Lower lobe of right lung (tissue), 2 donors: Measurements from ENCODE around the gene LRFN5. TPM values are rescaled to one million over a fixed set of nuclear protein-coding genes. Genes with fewer than 3 reads are reported as not detected.
"Not testable (repeated sequence)": the region's sequence is repeated elsewhere in the genome, so short reads cannot be mapped to it uniquely, and the experiment has no call there.

Source experiments
- ATAC-seq, 2 donors: fragments of 200-7000 bp; cut with Tn5 transposase; one replicate each; pipeline ENCODE4 v1.9.1; 2020 to 2022; ENCODE audit warnings: mild to moderate bottlenecking in 2 of 2, moderate library complexity in 2 of 2
- DNase-seq: peaks from one replicate; pipeline ENCODE4 v3.0.0-alpha.2; 2020
- H3K27ac ChIP-seq: fragments of 200-600 bp; one replicate; pipeline ENCODE4 v1.8.0; 2022
- H3K27me3 ChIP-seq: fragments of 200-600 bp; one replicate; pipeline ENCODE4 v1.8.0; 2022; ENCODE audit warnings: low read depth
- H3K36me3 ChIP-seq: fragments of 200-600 bp; one replicate; pipeline ENCODE4 v1.8.0; 2022; ENCODE audit warnings: mild to moderate bottlenecking
- H3K4me1 ChIP-seq: fragments of 200-600 bp; one replicate; pipeline ENCODE4 v1.8.0; 2022
- H3K4me3 ChIP-seq: fragments of 200-600 bp; one replicate; pipeline ENCODE4 v1.8.0; 2022; ENCODE audit warnings: mild to moderate bottlenecking
- H3K9me3 ChIP-seq: fragments of 200-600 bp; one replicate; pipeline ENCODE4 v1.8.0; 2022
- intact Hi-C: fragments of 100-400 bp; cut with DNase I; formaldehyde crosslinking; loops from one replicate; pipeline ENCODE4 v1.11.0; 2022
- total RNA-seq: library from RNA; stranded (reverse); fragmentation: NEBNext Ultra II Directional; extraction: Animal tissue kit (Norgen Biotek cat#: 25700); gene quantifications from one replicate; pipeline ENCODE4 v1.2.1, GENCODE V29; 2021
- TF ChIP-seq, protein P1 (sequence below): fragments of 200-600 bp; IDR thresholded peaks from one replicate; pipeline ENCODE4 v1.8.0; 2022; ENCODE audit warnings: antibody characterized with exemption, mild to moderate bottlenecking
- donor health status: DM: no; HTN: yes; CAD: no; lungs with severe emphysema.

The LRFN5 gene
- total RNA-seq, 1 donor from 2014 or later = 1.3 TPM

DNA sequence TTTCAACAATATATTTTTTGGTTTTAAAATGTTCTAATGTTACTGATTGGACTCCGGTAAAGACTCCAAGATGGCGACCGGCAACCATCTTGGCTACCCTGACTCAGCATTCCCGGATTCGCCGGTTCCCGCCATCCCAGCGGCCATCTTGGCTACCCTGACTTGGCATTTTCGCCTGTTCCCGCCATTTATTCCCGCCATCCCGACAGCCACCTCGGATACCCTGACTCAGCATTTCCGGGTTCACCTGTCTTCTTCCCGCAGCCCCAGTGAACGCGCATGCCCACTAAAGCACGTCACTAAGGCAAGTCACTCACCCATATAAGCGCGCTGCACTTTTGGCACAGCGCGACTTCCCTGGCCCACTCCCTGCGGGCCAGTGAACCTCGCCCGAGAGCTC, 9.0 kb upstream of the LRFN5 start:
- intact Hi-C loops = no loop called here
- Histone ChIP-seq H3K36me3 (no peaks in the 10 kb centered on the region), H3K4me1 (no peaks in the 10 kb centered on the region), H3K27me3 (peaks cover 8% of the 10 kb centered on the region), H3K4me3 (no peak overlapping the region), H3K9me3 (no peaks in the 10 kb centered on the region), H3K27ac (no peak overlapping the region)
- ATAC-seq (no peak), DNase-seq (no peak)
- TF ChIP-seq, protein P1, sequence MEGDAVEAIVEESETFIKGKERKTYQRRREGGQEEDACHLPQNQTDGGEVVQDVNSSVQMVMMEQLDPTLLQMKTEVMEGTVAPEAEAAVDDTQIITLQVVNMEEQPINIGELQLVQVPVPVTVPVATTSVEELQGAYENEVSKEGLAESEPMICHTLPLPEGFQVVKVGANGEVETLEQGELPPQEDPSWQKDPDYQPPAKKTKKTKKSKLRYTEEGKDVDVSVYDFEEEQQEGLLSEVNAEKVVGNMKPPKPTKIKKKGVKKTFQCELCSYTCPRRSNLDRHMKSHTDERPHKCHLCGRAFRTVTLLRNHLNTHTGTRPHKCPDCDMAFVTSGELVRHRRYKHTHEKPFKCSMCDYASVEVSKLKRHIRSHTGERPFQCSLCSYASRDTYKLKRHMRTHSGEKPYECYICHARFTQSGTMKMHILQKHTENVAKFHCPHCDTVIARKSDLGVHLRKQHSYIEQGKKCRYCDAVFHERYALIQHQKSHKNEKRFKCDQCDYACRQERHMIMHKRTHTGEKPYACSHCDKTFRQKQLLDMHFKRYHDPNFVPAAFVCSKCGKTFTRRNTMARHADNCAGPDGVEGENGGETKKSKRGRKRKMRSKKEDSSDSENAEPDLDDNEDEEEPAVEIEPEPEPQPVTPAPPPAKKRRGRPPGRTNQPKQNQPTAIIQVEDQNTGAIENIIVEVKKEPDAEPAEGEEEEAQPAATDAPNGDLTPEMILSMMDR = no peak

DNA sequence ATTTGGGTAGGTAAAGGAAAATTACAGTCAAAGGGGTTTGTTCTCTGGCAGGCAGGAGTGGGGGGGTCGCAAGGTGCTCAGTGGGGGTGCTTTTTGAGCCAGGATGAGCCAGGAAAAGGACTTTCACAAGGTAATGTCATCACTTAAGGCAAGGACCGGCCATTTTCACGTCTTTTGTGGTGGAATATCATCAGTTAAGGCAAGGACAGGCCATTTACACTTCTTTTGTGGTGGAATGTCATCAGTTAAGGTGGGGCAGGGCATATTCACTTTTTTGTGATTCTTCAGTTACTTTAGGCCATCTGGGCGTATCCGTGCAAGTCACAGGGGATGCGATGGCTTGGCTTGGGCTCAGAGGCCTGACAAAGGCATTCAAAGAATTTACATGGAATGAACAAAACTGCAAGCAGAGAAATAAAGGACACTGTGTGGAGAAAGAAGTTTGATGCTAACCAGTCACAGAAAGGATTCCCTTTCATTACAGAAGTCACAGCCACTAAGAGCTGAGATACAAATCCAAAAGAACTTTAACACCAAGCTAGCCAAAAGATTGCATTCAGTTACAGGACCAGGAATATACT, 6.8 kb upstream of the LRFN5 start:
- H3K9me3 ChIP-seq, H3K27ac ChIP-seq, H3K36me3 ChIP-seq, H3K4me1 ChIP-seq, DNase-seq, H3K4me3 ChIP-seq, ATAC-seq, intact Hi-C loops: not testable (repeated sequence)
- peaks cover 17% of the 10 kb centered on the region for H3K27me3 ChIP-seq

DNA sequence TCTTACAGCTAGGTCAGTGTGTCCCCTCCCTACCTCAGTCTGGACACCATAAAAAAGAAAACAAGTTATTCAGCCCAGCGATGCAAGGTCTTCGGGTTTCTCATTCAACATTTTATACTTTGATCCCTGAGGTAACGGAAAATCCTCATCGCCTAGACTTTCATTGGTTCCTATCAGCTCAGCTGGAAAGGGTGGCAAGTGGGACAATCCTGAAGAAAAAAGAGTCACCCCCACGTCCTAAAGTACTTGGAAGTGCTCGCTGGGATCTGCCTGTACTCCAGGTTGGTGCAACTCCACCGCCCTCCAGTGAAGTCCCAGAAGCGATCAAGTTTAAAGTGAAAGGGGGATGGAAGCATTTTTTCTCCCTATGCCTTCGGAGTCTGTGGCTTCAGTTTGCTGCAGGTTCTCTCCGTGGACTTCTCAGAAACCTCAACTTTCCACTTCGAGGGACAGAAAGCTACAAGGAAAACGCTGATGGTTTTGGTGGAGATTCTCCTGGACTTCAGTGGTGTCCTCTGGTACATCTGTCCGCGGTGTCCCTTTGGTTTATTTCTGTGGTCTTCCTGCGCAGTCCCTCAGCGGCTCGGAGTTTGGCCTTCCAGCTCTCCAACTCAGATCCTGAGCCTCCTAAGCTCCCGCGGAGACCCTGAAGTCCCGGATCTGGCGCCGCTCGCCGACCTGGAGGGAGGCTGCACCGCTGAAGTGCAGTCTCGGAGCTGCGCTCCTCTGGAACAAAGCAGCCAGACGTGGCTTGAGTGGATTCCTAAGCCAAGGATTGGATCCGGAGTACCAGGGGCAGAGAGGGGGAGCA, 1.8 kb upstream of the LRFN5 start:
- H3K4me3 ChIP-seq = peak overlapping the region; percentile 55
- peaks cover 67% of the 10 kb centered on the region for H3K27me3 ChIP-seq
- H3K36me3 ChIP-seq = no peaks in the 10 kb centered on the region
- TF ChIP-seq, protein P1 = no peak
- H3K9me3 ChIP-seq = no peaks in the 10 kb centered on the region
- intact Hi-C loops = no loop called here
- DNase-seq (no peak), ATAC-seq (peak; percentile 47 to 51)
- H3K27ac ChIP-seq = peak overlapping the region; percentile 72
- H3K4me1 ChIP-seq = peaks cover 18% of the 10 kb centered on the region

DNA sequence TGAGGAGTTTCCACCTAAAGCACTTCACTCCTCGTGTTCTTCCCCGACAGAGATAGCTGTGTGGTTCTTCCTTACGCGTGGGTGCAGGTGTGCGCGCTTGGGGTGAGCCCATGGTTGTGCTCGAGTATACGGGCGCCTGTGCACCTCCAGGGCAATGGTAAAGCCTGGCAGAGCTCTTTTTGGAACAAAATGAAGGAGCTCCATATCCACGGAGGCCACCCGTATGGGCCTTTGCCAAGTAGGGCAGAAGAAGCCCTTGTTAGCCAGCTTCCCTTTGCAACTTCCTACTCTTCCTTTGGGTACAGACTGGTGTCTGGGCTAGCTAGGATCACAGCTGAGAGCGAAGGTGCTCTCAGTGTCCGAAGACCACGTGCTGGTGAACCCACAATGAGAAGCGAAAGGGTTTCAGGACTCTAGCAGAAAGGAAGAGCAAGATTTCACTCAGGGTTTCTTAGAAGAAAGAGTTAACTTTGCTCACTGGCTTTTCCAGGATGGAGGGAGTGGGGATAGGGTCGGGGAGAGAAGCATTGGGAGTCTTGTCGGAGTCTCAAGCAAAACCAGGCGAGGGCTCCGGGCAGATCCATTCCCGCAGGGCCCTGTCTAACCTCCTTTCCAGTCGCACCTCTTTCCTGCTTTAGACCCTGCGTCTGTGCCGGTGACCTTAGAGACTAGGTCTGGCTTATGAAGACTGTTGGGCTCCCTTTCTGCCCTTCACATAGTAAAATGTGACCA, 960 bp upstream of the LRFN5 start:
- no peak for DNase-seq
- TF ChIP-seq, protein P1 = no peak
- peak; percentile 22 to 34 for ATAC-seq
- Histone ChIP-seq H3K36me3 (no peaks in the 10 kb centered on the region), H3K9me3 (no peaks in the 10 kb centered on the region), H3K4me1 (peaks cover 18% of the 10 kb centered on the region), H3K27me3 (peaks cover 70% of the 10 kb centered on the region), H3K4me3 (peak overlapping the region; percentile 55), H3K27ac (peak overlapping the region; percentile 72)
- intact Hi-C loops = no loop called here

DNA sequence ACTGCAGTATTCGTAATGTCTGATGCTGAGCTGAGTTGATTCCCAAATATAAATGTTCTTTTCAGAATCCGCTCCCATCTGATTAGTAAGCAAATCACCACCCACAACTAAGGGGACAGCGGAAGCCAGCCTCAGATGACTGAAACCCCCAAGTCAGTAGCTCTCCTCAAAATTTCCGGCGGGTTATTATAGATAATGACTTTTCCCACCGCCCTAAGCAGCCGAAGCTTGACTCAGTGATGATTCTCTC, 469 bp upstream of the LRFN5 start:
- H3K9me3 ChIP-seq = no peaks in the 10 kb centered on the region
- peak overlapping the region; percentile 55 for H3K4me3 ChIP-seq
- ATAC-seq = no peak
- H3K27me3 ChIP-seq = peaks cover 75% of the 10 kb centered on the region
- TF ChIP-seq, protein P1 = no peak
- DNase-seq = no peak
- no peaks in the 10 kb centered on the region for H3K36me3 ChIP-seq
- peak overlapping the region; percentile 72 for H3K27ac ChIP-seq
- peaks cover 18% of the 10 kb centered on the region for H3K4me1 ChIP-seq
- intact Hi-C loops = no loop called here

DNA sequence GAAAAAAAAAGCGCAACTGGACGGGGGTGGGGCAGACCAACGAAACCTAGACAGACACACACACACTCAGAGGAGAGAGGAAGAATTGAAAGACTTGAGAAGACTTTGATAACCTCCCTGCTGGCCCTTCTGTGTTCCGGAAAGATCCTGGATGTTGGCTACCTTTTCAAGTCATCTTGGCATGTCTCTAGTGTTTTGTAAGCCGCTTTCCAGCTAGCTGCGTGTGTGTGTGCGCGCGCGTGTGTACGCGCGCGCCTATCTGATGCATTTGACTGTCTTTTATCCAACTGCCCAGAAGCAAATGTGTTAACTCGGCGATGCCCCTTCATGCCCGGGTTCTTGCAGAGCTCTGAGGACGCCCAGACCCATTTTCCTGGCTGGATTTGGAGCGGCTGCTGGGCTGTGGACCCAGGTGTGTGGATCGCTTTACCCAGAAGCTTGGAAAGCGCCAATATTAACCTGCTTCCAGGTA, 664 bp downstream of the LRFN5 start:
- Histone ChIP-seq H3K27ac (no peak overlapping the region), H3K36me3 (no peaks in the 10 kb centered on the region), H3K27me3 (peaks cover 70% of the 10 kb centered on the region), H3K4me1 (peaks cover 18% of the 10 kb centered on the region), H3K4me3 (peak overlapping the region; percentile 55), H3K9me3 (no peaks in the 10 kb centered on the region)
- TF ChIP-seq, protein P1 = no peak
- intact Hi-C loops = no loop called here
- ATAC-seq = no peak
- no peak for DNase-seq
